ENCODE results near the gene RTN4. TPM values are rescaled to one million over a fixed set of nuclear protein-coding genes. Genes with fewer than 3 reads are reported as not detected.

The RTN4 gene
- total RNA-seq, 1 experiment from 2014 or later = 342 TPM

- intact Hi-C loops (cut with micrococcal nuclease; ENCODE audit: unreplicated experiment) = loop anchor here (10.0 kb wide), 1 partner anchor 107 kb away; no protein-coding TSS in a partner anchor
- Histone ChIP-seq H2AFZ (no peak overlapping the region), H3K4me1 (replicated peaks; ENCODE audit: insufficient read depth) (peaks cover 96% of the 10 kb centered on the region), H3K27ac (peak overlapping the region; percentile 26), H3K4me2 (0 out of 2 replicates have a peak overlapping the region, but pooled peaks have one; percentile 1), H3K27me3 (ENCODE audit: insufficient read depth, low read depth) (no peaks in the 10 kb centered on the region), H3K4me3 (no peak overlapping the region), H3K36me3 (ENCODE audit: low read depth) (peaks cover 28% of the 10 kb centered on the region), H3K9me2 (ENCODE audit: insufficient read depth) (no peaks in the 10 kb centered on the region), H3K79me2 (ENCODE audit: low read depth) (peaks cover 100% of the 10 kb centered on the region), H3K9me3 (ENCODE audit: insufficient read depth, low read depth) (no peaks in the 10 kb centered on the region; the same call in 1 of the 2 replicates), H4K20me1 (ENCODE audit: insufficient read depth) (peaks cover 100% of the 10 kb centered on the region), H3F3A (ENCODE audit: insufficient read depth, low read depth) (peaks cover 97% of the 10 kb centered on the region)
- ChIA-PET POLR2A (ENCODE audit: unreplicated experiment) (no interaction called here), CTCF (no interaction called here)
- TF ChIP-seq, protein P1, sequence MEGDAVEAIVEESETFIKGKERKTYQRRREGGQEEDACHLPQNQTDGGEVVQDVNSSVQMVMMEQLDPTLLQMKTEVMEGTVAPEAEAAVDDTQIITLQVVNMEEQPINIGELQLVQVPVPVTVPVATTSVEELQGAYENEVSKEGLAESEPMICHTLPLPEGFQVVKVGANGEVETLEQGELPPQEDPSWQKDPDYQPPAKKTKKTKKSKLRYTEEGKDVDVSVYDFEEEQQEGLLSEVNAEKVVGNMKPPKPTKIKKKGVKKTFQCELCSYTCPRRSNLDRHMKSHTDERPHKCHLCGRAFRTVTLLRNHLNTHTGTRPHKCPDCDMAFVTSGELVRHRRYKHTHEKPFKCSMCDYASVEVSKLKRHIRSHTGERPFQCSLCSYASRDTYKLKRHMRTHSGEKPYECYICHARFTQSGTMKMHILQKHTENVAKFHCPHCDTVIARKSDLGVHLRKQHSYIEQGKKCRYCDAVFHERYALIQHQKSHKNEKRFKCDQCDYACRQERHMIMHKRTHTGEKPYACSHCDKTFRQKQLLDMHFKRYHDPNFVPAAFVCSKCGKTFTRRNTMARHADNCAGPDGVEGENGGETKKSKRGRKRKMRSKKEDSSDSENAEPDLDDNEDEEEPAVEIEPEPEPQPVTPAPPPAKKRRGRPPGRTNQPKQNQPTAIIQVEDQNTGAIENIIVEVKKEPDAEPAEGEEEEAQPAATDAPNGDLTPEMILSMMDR (conservative IDR thresholded peaks at IDR 0.05) = no peak
- no peak for TF ChIP-seq EZH2 (IDR thresholded peaks at IDR 0.05; ENCODE audit: low read depth)
- no peak for DNase-seq
- no TSS peak for BruUV-seq (replicated peaks)
These were observed 38.2 kb downstream of the RTN4 start for GRCh38 chr2:55011831-55012671.

DNA sequence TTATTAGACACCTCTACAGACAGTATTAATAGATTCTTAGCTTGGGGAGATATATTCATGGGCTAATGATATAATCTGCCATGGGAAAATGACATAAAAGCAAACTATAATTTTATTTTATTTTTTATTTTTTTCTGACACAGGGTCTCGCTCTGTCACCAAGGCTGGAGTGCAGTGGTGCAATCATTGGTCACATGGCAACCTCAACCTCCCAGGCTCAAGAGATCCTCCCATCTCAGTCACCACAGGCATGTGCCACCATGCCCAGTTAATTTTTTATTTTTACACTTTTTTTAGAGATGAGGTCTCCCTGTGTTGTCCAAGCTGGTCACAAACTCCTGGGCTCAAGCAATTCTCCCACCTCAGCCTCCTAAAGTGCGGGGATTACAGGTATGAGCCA is 39.3 kb downstream of the RTN4 start:
- H3K9me2 ChIP-seq (ENCODE audit: insufficient read depth) = no peaks in the 10 kb centered on the region
- H3K4me2 ChIP-seq = no peak overlapping the region
- ChIA-PET CTCF (no interaction called here), POLR2A (ENCODE audit: unreplicated experiment) (interaction anchor here (0.6 kb wide), 1 partner anchor 82 kb away, joined by 4 read pairs; no protein-coding TSS in a partner anchor)
- peak overlapping the region; percentile 14 for H3K27ac ChIP-seq
- peaks cover 100% of the 10 kb centered on the region for H3K79me2 ChIP-seq (ENCODE audit: low read depth)
- H2AFZ ChIP-seq = no peak overlapping the region
- TF ChIP-seq EZH2 (IDR thresholded peaks at IDR 0.05; ENCODE audit: low read depth) = no peak
- TF ChIP-seq, protein P1 (conservative IDR thresholded peaks at IDR 0.05) = no peak
- no peak overlapping the region for H3K4me3 ChIP-seq
- no peaks in the 10 kb centered on the region; the same call in 1 of the 2 replicates for H3K9me3 ChIP-seq (ENCODE audit: insufficient read depth, low read depth)
- H4K20me1 ChIP-seq (ENCODE audit: insufficient read depth) = peaks cover 100% of the 10 kb centered on the region
- BruUV-seq (replicated peaks) = no TSS peak
- H3K36me3 ChIP-seq (ENCODE audit: low read depth) = peaks cover 31% of the 10 kb centered on the region
- no peaks in the 10 kb centered on the region for H3K27me3 ChIP-seq (ENCODE audit: insufficient read depth, low read depth)
- DNase-seq = no peak
- intact Hi-C loops (cut with micrococcal nuclease; ENCODE audit: unreplicated experiment) = loop anchor here (10.0 kb wide), 1 partner anchor 106 kb away; no protein-coding TSS in a partner anchor
- H3K4me1 ChIP-seq (replicated peaks; ENCODE audit: insufficient read depth) = peaks cover 85% of the 10 kb centered on the region
- peaks cover 97% of the 10 kb centered on the region for H3F3A ChIP-seq (ENCODE audit: insufficient read depth, low read depth)

DNA sequence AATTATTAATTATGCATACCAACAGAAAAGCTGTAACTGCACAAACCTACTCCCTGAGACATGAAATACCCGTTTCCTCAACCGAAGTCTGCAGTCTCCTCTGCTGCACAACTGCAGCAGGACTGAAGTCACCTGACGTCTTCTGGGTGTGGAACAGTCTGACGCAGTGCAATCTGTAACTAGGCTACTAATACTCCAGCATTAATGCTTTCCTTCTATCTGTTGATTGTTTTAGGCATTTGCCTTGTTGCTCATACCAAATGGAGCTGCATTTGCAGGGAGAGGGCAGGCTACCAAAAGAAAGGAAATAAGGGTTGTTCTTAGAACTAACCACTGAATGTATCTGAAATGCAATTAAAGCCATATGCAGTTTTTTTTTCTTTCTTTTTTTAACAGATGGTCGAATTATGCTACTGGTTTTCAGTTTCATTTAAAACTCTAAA is 40.1 kb downstream of the RTN4 start:
- Histone ChIP-seq H3K4me1 (replicated peaks; ENCODE audit: insufficient read depth) (peaks cover 77% of the 10 kb centered on the region), H3K9me2 (ENCODE audit: insufficient read depth) (no peaks in the 10 kb centered on the region), H3K27me3 (ENCODE audit: insufficient read depth, low read depth) (no peaks in the 10 kb centered on the region), H3K27ac (0 out of 2 replicates have a peak overlapping the region, but pooled peaks have one; percentile 14), H3K79me2 (ENCODE audit: low read depth) (peaks cover 100% of the 10 kb centered on the region), H3K4me3 (no peak overlapping the region), H3K4me2 (no peak overlapping the region), H3K9me3 (ENCODE audit: insufficient read depth, low read depth) (no peaks in the 10 kb centered on the region; the same call in 1 of the 2 replicates), H2AFZ (no peak overlapping the region), H3F3A (ENCODE audit: insufficient read depth, low read depth) (peaks cover 97% of the 10 kb centered on the region), H4K20me1 (ENCODE audit: insufficient read depth) (peaks cover 100% of the 10 kb centered on the region), H3K36me3 (ENCODE audit: low read depth) (peaks cover 31% of the 10 kb centered on the region)
- CTCF ChIA-PET = no interaction called here
- BruUV-seq (replicated peaks) = no TSS peak
- intact Hi-C loops (cut with micrococcal nuclease; ENCODE audit: unreplicated experiment) = loop anchor here (10.0 kb wide), 1 partner anchor 105 kb away; no protein-coding TSS in a partner anchor
- DNase-seq = no peak
- TF ChIP-seq, protein P1 (conservative IDR thresholded peaks at IDR 0.05) = no peak
- TF ChIP-seq EZH2 (IDR thresholded peaks at IDR 0.05; ENCODE audit: low read depth) = no peak
- POLR2A ChIA-PET (ENCODE audit: unreplicated experiment) = no interaction called here

Data from PC-9 (cell line).